SJSA1 (cell line): Measurements from ENCODE around the gene SHANK3. TPM values are rescaled to one million over a fixed set of nuclear protein-coding genes. Genes with fewer than 3 reads are reported as not detected.

Experiments used
- DNase-seq, 2 experiments: peaks; one replicate each; pipeline ENCODE4 v3.0.0-alpha.2; 2015 to 2020; ENCODE audit warnings: low spot score in 2 of 2, low read depth in 1 of 2
- H3K27ac ChIP-seq: fragments of 250-450 bp; sonication (Bioruptor Pico); 2 replicates; pipeline ENCODE4 v1.5.1; 2020; ENCODE audit warnings: mild to moderate bottlenecking, moderate library complexity
- H3K27me3 ChIP-seq: fragments of 250-450 bp; sonication (Bioruptor Pico); replicated peaks from 2 replicates; pipeline ENCODE4 v1.5.1; 2020; ENCODE audit warnings: mild to moderate bottlenecking, moderate library complexity
- H3K36me3 ChIP-seq: fragments of 250-450 bp; sonication (Bioruptor Pico); 2 replicates; pipeline ENCODE4 v1.5.1; 2020; ENCODE audit warnings: mild to moderate bottlenecking
- H3K4me1 ChIP-seq: fragments of 250-450 bp; sonication (Bioruptor Pico); replicated peaks from 2 replicates; pipeline ENCODE4 v1.6.1; 2021; ENCODE audit warnings: mild to moderate bottlenecking
- H3K4me3 ChIP-seq: fragments of 250-450 bp; sonication (Bioruptor Pico); 2 replicates; pipeline ENCODE4 v1.5.1; 2020; ENCODE audit warnings: mild to moderate bottlenecking
- H3K9me3 ChIP-seq: fragments of 250-450 bp; sonication (Bioruptor Pico); replicated peaks from 2 replicates; pipeline ENCODE4 v1.5.1; 2020; ENCODE audit warnings: mild to moderate bottlenecking
- total RNA-seq: library from RNA; depleted of rRNA; stranded (reverse); fragments of >200 nt; shearing (Covaris generic); gene quantifications from 2 replicates; pipeline ENCODE4 v1.2.3, GENCODE V29; 2014

The SHANK3 gene
- total RNA-seq, 1 experiment from 2014 or later, result 0.53 TPM

GRCh38 chr22:50702261-50702671, 29.6 kb downstream of the SHANK3 start:
- DNase-seq, result no peak
- no peak overlapping the region for H3K27ac ChIP-seq

GRCh38 chr22:50702821-50703725, 30.4 kb downstream of the SHANK3 start:
- no peak for DNase-seq
- no peaks in the 10 kb centered on the region for H3K36me3 ChIP-seq
- no peak overlapping the region for H3K4me3 ChIP-seq
- no peak overlapping the region for H3K27ac ChIP-seq
- no peaks in the 10 kb centered on the region for H3K9me3 ChIP-seq
- H3K4me1 ChIP-seq, result no peaks in the 10 kb centered on the region
- H3K27me3 ChIP-seq, result peaks cover 2% of the 10 kb centered on the region

More at GRCh38 chr22:50702261-50702671, 29.6 kb downstream of the SHANK3 start:
- Histone ChIP-seq H3K4me3 (no peak overlapping the region), H3K27me3 (peaks cover 6% of the 10 kb centered on the region), H3K9me3 (no peaks in the 10 kb centered on the region), H3K36me3 (no peaks in the 10 kb centered on the region), H3K4me1 (no peaks in the 10 kb centered on the region)

GRCh38 chr22:50703726-50704509, 31.3 kb downstream of the SHANK3 start:
- DNase-seq, result no peak
- no peaks in the 10 kb centered on the region for H3K9me3 ChIP-seq
- no peaks in the 10 kb centered on the region for H3K4me1 ChIP-seq
- no peaks in the 10 kb centered on the region for H3K27me3 ChIP-seq
- H3K27ac ChIP-seq, result no peak overlapping the region
- no peak overlapping the region for H3K4me3 ChIP-seq
- no peaks in the 10 kb centered on the region for H3K36me3 ChIP-seq

- no peak overlapping the region for H3K4me3 ChIP-seq
- H3K36me3 ChIP-seq, result no peaks in the 10 kb centered on the region
- no peaks in the 10 kb centered on the region for H3K27me3 ChIP-seq
- no peaks in the 10 kb centered on the region for H3K4me1 ChIP-seq
- no peak for DNase-seq
- no peak overlapping the region for H3K27ac ChIP-seq
- no peaks in the 10 kb centered on the region for H3K9me3 ChIP-seq
Measured at GRCh38 chr22:50704510-50705218, 32.0 kb downstream of the SHANK3 start.

GRCh38 chr22:50705219-50705691, 32.6 kb downstream of the SHANK3 start:
- H3K27ac ChIP-seq, result no peak overlapping the region
- no peak for DNase-seq
- no peaks in the 10 kb centered on the region for H3K4me1 ChIP-seq
- H3K4me3 ChIP-seq, result no peak overlapping the region
- H3K9me3 ChIP-seq, result no peaks in the 10 kb centered on the region
- H3K27me3 ChIP-seq, result no peaks in the 10 kb centered on the region
- no peaks in the 10 kb centered on the region for H3K36me3 ChIP-seq

- no peaks in the 10 kb centered on the region for H3K9me3 ChIP-seq
- no peak for DNase-seq
- H3K4me1 ChIP-seq, result no peaks in the 10 kb centered on the region
- no peaks in the 10 kb centered on the region for H3K27me3 ChIP-seq
- no peaks in the 10 kb centered on the region for H3K36me3 ChIP-seq
- H3K27ac ChIP-seq, result no peak overlapping the region
- H3K4me3 ChIP-seq, result no peak overlapping the region
Measured at GRCh38 chr22:50705851-50706351, 33.3 kb downstream of the SHANK3 start.

- Histone ChIP-seq H3K27ac (no peak overlapping the region), H3K27me3 (no peaks in the 10 kb centered on the region), H3K4me3 (no peak overlapping the region), H3K9me3 (no peaks in the 10 kb centered on the region), H3K4me1 (no peaks in the 10 kb centered on the region), H3K36me3 (no peaks in the 10 kb centered on the region)
- DNase-seq, result no peak
Measured at GRCh38 chr22:50706481-50707125, 34.0 kb downstream of the SHANK3 start.

- Histone ChIP-seq H3K36me3 (no peaks in the 10 kb centered on the region), H3K4me3 (no peak overlapping the region), H3K27ac (no peak overlapping the region), H3K4me1 (no peaks in the 10 kb centered on the region), H3K27me3 (no peaks in the 10 kb centered on the region), H3K9me3 (no peaks in the 10 kb centered on the region)
- DNase-seq, result no peak
Measured at GRCh38 chr22:50708474-50708873, 35.9 kb downstream of the SHANK3 start.

- H3K27ac ChIP-seq, result no peak overlapping the region
- H3K4me3 ChIP-seq, result no peak overlapping the region
- H3K9me3 ChIP-seq, result no peaks in the 10 kb centered on the region
- no peak for DNase-seq
- no peaks in the 10 kb centered on the region for H3K4me1 ChIP-seq
- no peaks in the 10 kb centered on the region for H3K36me3 ChIP-seq
- H3K27me3 ChIP-seq, result no peaks in the 10 kb centered on the region
Measured at GRCh38 chr22:50708996-50709395, 36.4 kb downstream of the SHANK3 start.

GRCh38 chr22:50710221-50710620, 37.6 kb downstream of the SHANK3 start:
- no peak overlapping the region for H3K4me3 ChIP-seq
- no peak for DNase-seq
- H3K9me3 ChIP-seq, result no peaks in the 10 kb centered on the region
- H3K27me3 ChIP-seq, result no peaks in the 10 kb centered on the region
- H3K27ac ChIP-seq, result no peak overlapping the region
- H3K36me3 ChIP-seq, result no peaks in the 10 kb centered on the region
- H3K4me1 ChIP-seq, result no peaks in the 10 kb centered on the region

- Histone ChIP-seq H3K9me3 (no peaks in the 10 kb centered on the region), H3K4me1 (no peaks in the 10 kb centered on the region), H3K27me3 (no peaks in the 10 kb centered on the region), H3K27ac (no peak overlapping the region), H3K4me3 (no peak overlapping the region), H3K36me3 (no peaks in the 10 kb centered on the region)
- DNase-seq, result no peak
Measured at GRCh38 chr22:50710886-50711285, 38.3 kb downstream of the SHANK3 start.

- H3K4me1 ChIP-seq, result no peaks in the 10 kb centered on the region
- peaks cover under 1% of the 10 kb centered on the region; the same call in 1 of the 2 replicates for H3K27me3 ChIP-seq
- no peaks in the 10 kb centered on the region for H3K36me3 ChIP-seq
- no peak for DNase-seq
- no peak overlapping the region for H3K4me3 ChIP-seq
- H3K9me3 ChIP-seq, result no peaks in the 10 kb centered on the region
- no peak overlapping the region for H3K27ac ChIP-seq
Measured at GRCh38 chr22:50711446-50712340, 39.1 kb downstream of the SHANK3 start.
